Activated CD8-positive, alpha-beta T cell treated with anti-CD3 and anti-CD28 coated beads for 36 hours (primary cell): ENCODE data around the gene WFDC1. TPM values are rescaled to one million over a fixed set of nuclear protein-coding genes. Genes with fewer than 3 reads are reported as not detected.
A peak's percentile ranks its signal among the peaks of the same experiment; 100 is the strongest.

ENCODE experiments used
- ATAC-seq: fragments of 200-7000 bp; cut with Tn5 transposase; one replicate; pipeline ENCODE4 v1.10.0; 2021; ENCODE audit warnings: mild to moderate bottlenecking, moderate library complexity
- CTCF ChIA-PET: fragments of 350-600 bp; sonication (Branson Sonifier 250); formaldehyde crosslinking; loops from one replicate; lab custom pipeline; 2021; ENCODE audit warnings: antibody characterized with exemption; lab: Charles Lee
- POLR2A ChIA-PET: fragments of 350-600 bp; sonication (Branson Sonifier 250); formaldehyde crosslinking; loops from one replicate; lab custom pipeline; 2021; ENCODE audit warnings: antibody characterized with exemption; lab: Charles Lee
- DNase-seq: peaks from one replicate; pipeline ENCODE4 v3.0.0-alpha.2; 2020
- H3K27ac Mint-ChIP-seq: one replicate; pipeline ENCODE4 v1.8.0; 2021; ENCODE audit warnings: mild to moderate bottlenecking, mixed read lengths
- H3K27me3 Mint-ChIP-seq: one replicate; pipeline ENCODE4 v1.8.0; 2021; ENCODE audit warnings: mixed read lengths
- H3K36me3 Mint-ChIP-seq: one replicate; pipeline ENCODE4 v1.8.0; 2021; ENCODE audit warnings: low read depth, mixed read lengths
- H3K4me1 Mint-ChIP-seq: one replicate; pipeline ENCODE4 v1.8.0; 2021; ENCODE audit warnings: low read depth, mixed read lengths
- H3K4me3 Mint-ChIP-seq: one replicate; pipeline ENCODE4 v1.8.0; 2021; ENCODE audit warnings: mild to moderate bottlenecking, moderate library complexity, mixed read lengths
- H3K9me3 Mint-ChIP-seq: one replicate; pipeline ENCODE4 v1.8.0; 2021; ENCODE audit warnings: mixed read lengths
- CTCF ChIP-seq: fragments of 200-600 bp; IDR thresholded peaks from one replicate; pipeline ENCODE4 v1.8.0; 2022; ENCODE audit warnings: antibody characterized with exemption, mild to moderate bottlenecking
- intact Hi-C: fragments of 100-400 bp; cut with micrococcal nuclease; formaldehyde crosslinking; loops from one replicate; pipeline ENCODE4 v1.10.0; 2022
- total RNA-seq, 2 experiments: library from RNA; stranded (reverse); gene quantifications; one replicate each; pipeline ENCODE4 v1.2.3, GENCODE V29; 2021

WFDC1 gene
- total RNA-seq, 2 experiments from 2014 or later, result not detected

DNA sequence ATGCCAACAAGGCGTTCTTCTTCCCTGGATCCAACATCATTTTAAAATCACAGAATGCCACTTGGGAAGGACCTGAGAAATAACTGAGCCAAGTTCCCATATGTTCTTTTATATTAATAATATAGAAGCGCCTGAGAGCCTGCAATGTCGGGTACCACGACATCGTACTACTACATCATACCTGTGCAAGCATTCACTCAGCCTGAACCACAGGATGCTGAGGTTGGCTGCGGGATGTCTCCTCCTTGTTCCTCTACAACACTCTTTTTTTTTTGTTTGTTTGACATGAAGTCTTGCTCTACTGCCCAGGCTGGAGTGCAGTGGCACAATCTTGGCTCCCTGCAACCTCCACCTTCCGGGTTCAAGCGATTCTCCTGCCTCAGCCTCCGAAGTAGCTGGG, 71.5 kb downstream of the WFDC1 start:
- TF ChIP-seq CTCF, result no peak
- H3K4me3 Mint-ChIP-seq, result no peak overlapping the region
- H3K4me1 Mint-ChIP-seq, result peaks cover 5% of the 10 kb centered on the region
- no peak for ATAC-seq
- peaks cover 45% of the 10 kb centered on the region for H3K27me3 Mint-ChIP-seq
- no peak for DNase-seq
- CTCF ChIA-PET, result interaction anchor here (0.6 kb wide), 1 partner anchor 28 kb away, joined by 3 read pairs; no protein-coding TSS in a partner anchor
- no peaks in the 10 kb centered on the region for H3K36me3 Mint-ChIP-seq
- POLR2A ChIA-PET, result no interaction called here
- intact Hi-C loops, result no loop called here
- no peak overlapping the region for H3K27ac Mint-ChIP-seq
- H3K9me3 Mint-ChIP-seq, result no peaks in the 10 kb centered on the region

DNA sequence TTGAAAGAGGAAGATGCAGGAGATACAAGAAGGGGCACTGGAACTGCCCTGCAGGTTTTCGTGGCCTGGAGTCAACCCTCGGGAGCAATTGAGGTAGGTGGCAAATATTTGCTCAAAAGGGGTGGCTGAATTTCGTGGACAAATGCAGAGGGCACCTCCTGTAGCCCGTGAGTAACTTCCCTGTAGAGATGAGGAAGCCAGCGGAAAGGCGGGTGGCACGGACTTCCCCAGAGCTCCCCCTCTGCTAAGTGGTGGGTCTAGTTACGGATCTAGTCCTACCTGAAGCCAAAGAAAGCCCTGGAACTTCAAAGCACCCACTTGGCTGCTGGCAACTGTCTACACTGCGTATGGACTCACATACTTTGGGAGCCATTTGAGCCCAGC, 72.6 kb downstream of the WFDC1 start:
- ChIA-PET POLR2A (no interaction called here), CTCF (no interaction called here)
- intact Hi-C loops, result no loop called here
- DNase-seq (no peak), ATAC-seq (no peak)
- TF ChIP-seq CTCF, result no peak
- peaks cover 5% of the 10 kb centered on the region for H3K4me1 Mint-ChIP-seq
- H3K4me3 Mint-ChIP-seq, result no peak overlapping the region
- no peaks in the 10 kb centered on the region for H3K9me3 Mint-ChIP-seq
- H3K27ac Mint-ChIP-seq, result no peak overlapping the region
- peaks cover 53% of the 10 kb centered on the region for H3K27me3 Mint-ChIP-seq
- H3K36me3 Mint-ChIP-seq, result no peaks in the 10 kb centered on the region

- POLR2A ChIA-PET, result no interaction called here
- H3K4me1 Mint-ChIP-seq, result peaks cover 5% of the 10 kb centered on the region
- peak; percentile 37 for ATAC-seq
Measured at GRCh38 chr16:84367750-84368307, 73.2 kb downstream of the WFDC1 start.

DNA sequence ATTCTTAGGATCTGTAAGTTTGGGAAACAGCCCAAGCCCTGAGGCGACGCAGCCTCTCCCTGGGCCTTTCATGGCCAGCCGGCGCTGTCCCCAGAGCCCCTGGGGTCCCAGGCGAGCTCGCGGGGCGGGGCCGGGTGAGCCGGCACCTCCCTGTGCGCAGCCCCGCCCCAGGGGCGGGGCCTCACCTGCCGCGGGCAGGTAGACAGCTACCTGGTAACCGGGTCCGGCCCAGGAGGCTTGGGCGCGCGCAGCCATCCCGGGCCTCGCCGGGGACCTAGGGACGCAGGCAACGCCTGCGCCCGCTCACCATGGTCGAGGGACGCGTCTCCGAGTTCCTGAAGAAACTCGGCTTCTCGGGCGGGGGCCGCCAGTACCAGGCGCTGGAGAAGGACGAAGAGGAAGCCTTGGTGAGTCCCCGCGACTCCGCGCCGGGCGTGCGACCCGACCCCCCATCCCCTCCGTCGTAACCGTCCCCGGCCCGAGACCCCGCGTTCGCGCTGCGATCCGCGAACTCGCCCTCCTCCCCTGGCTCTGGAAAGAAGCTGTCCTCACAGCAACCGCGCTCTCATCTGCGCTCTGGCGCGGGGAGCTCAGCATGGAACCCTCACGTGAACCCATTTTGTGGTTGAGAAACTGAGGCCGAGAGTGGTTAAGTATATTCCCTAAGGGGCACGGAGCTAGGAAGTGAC, 73.8 kb downstream of the WFDC1 start, which contains the start of gene ATP2C2:
Gene ATP2C2, plus strand, starts transcription at position 231 of the 689 bp plus-strand sequence. Its CDS starts 78 bp downstream, at position 309.
- Mint-ChIP-seq H3K9me3 (no peaks in the 10 kb centered on the region), H3K27ac (no peak within 1 kb of the TSS), H3K36me3 (no peaks in the 10 kb centered on the region), H3K4me3 (no peak within 1 kb of the TSS), H3K4me1 (peaks cover 5% of the 10 kb centered on the region), H3K27me3 (peaks cover 53% of the 10 kb centered on the region)
- ChIA-PET CTCF (no interaction called here), POLR2A (no interaction called here)
- intact Hi-C loops, result no loop called here
- TF ChIP-seq CTCF, result no peak
- DNase-seq (no peak), ATAC-seq (no peak)

More at GRCh38 chr16:84367750-84368307, 73.2 kb downstream of the WFDC1 start:
- Mint-ChIP-seq H3K36me3 (no peaks in the 10 kb centered on the region), H3K4me3 (no peak overlapping the region), H3K9me3 (no peaks in the 10 kb centered on the region), H3K27me3 (peaks cover 53% of the 10 kb centered on the region), H3K27ac (no peak overlapping the region)
- CTCF ChIA-PET, result no interaction called here
- DNase-seq, result no peak
- no peak for TF ChIP-seq CTCF
- intact Hi-C loops, result no loop called here

GRCh38 chr16:84369105-84369504, 74.4 kb downstream of the WFDC1 start:
- no peak for TF ChIP-seq CTCF
- intact Hi-C loops, result no loop called here
- H3K4me1 Mint-ChIP-seq, result peaks cover 5% of the 10 kb centered on the region
- DNase-seq, result no peak
- no peak overlapping the region for H3K4me3 Mint-ChIP-seq
- H3K27ac Mint-ChIP-seq, result no peak overlapping the region
- no peaks in the 10 kb centered on the region for H3K9me3 Mint-ChIP-seq
- ATAC-seq, result no peak
- ChIA-PET POLR2A (no interaction called here), CTCF (no interaction called here)
- peaks cover 50% of the 10 kb centered on the region for H3K27me3 Mint-ChIP-seq
- H3K36me3 Mint-ChIP-seq, result no peaks in the 10 kb centered on the region
